BE2C (cell line): ENCODE data around the gene IGF2BP2.

Experiments used
- DNase-seq: peaks from one replicate; pipeline ENCODE4 v3.0.0-alpha.2; 2020
- H3K27me3 ChIP-seq: fragments of 250-450 bp; sonication (Bioruptor Pico); 2 replicates; pipeline ENCODE4 v1.5.1; 2020; ENCODE audit warnings: mild to moderate bottlenecking
- H3K36me3 ChIP-seq: fragments of 250-450 bp; sonication (Bioruptor Pico); 2 replicates; pipeline ENCODE4 v1.5.1; 2020; ENCODE audit warnings: mild to moderate bottlenecking
- H3K4me1 ChIP-seq: fragments of 250-450 bp; sonication (Bioruptor Pico); 2 replicates; pipeline ENCODE4 v1.5.1; 2020
- H3K4me3 ChIP-seq: 2 replicates; pipeline ENCODE4 v1.5.1; 2011; ENCODE audit warnings: low read depth, low read length
- H3K9me3 ChIP-seq: fragments of 250-450 bp; sonication (Bioruptor Pico); 2 replicates; pipeline ENCODE4 v1.5.1; 2020
- CTCF ChIP-seq: IDR thresholded peaks from 2 replicates; pipeline ENCODE4 v1.5.1; 2012; ENCODE audit warnings: mild to moderate bottlenecking, low read depth, low read length

The IGF2BP2 gene

GRCh38 chr3:185796431-185797107 lies 28.3 kb downstream of the IGF2BP2 start:
- H3K4me1 ChIP-seq, result no peaks in the 10 kb centered on the region
- H3K36me3 ChIP-seq, result no peaks in the 10 kb centered on the region

GRCh38 chr3:185793381-185793780 lies 31.5 kb downstream of the IGF2BP2 start:
- H3K9me3 ChIP-seq, result no peaks in the 10 kb centered on the region
- H3K27me3 ChIP-seq, result peaks cover 29% of the 10 kb centered on the region
- DNase-seq, result no peak
- TF ChIP-seq CTCF, result no peak
- no peaks in the 10 kb centered on the region for H3K36me3 ChIP-seq
- H3K4me1 ChIP-seq, result no peaks in the 10 kb centered on the region
- no peak overlapping the region for H3K4me3 ChIP-seq

More at GRCh38 chr3:185796431-185797107, 28.3 kb downstream of the IGF2BP2 start:
- no peak for DNase-seq
- H3K4me3 ChIP-seq, result no peak overlapping the region
- H3K9me3 ChIP-seq, result no peaks in the 10 kb centered on the region
- peaks cover 21% of the 10 kb centered on the region for H3K27me3 ChIP-seq
- TF ChIP-seq CTCF, result no peak

- TF ChIP-seq CTCF, result no peak
- no peak for DNase-seq
- Histone ChIP-seq H3K4me3 (no peak overlapping the region), H3K4me1 (no peaks in the 10 kb centered on the region), H3K36me3 (no peaks in the 10 kb centered on the region), H3K27me3 (peaks cover 28% of the 10 kb centered on the region), H3K9me3 (no peaks in the 10 kb centered on the region)
Measured at GRCh38 chr3:185792955-185793354, 31.9 kb downstream of the IGF2BP2 start.

- Histone ChIP-seq H3K9me3 (no peaks in the 10 kb centered on the region), H3K4me3 (no peak overlapping the region), H3K4me1 (no peaks in the 10 kb centered on the region), H3K36me3 (no peaks in the 10 kb centered on the region), H3K27me3 (peaks cover 20% of the 10 kb centered on the region)
- TF ChIP-seq CTCF, result no peak
- DNase-seq, result no peak
Measured at GRCh38 chr3:185789891-185790830, 34.7 kb downstream of the IGF2BP2 start.

GRCh38 chr3:185789134-185789533 lies 35.7 kb downstream of the IGF2BP2 start:
- Histone ChIP-seq H3K4me1 (no peaks in the 10 kb centered on the region), H3K4me3 (no peak overlapping the region), H3K9me3 (no peaks in the 10 kb centered on the region), H3K36me3 (no peaks in the 10 kb centered on the region), H3K27me3 (peaks cover 18% of the 10 kb centered on the region)
- TF ChIP-seq CTCF, result no peak
- DNase-seq, result no peak

GRCh38 chr3:185788292-185788691 lies 36.5 kb downstream of the IGF2BP2 start:
- TF ChIP-seq CTCF, result no peak
- H3K9me3 ChIP-seq, result no peaks in the 10 kb centered on the region
- no peaks in the 10 kb centered on the region for H3K4me1 ChIP-seq
- H3K27me3 ChIP-seq, result peaks cover 16% of the 10 kb centered on the region
- H3K4me3 ChIP-seq, result no peak overlapping the region
- no peak for DNase-seq
- no peaks in the 10 kb centered on the region for H3K36me3 ChIP-seq
